T-helper 1 cell treated with Interleukin-12 subunit alpha and Interleukin-12 subunit beta and Interleukin-4 antibody, amounts not matched to agents 30 ng/mL and 1 ng/mL, for 36 hours (primary cell): ENCODE results near the gene TERT. TPM values are rescaled to one million over a fixed set of nuclear protein-coding genes. Genes with fewer than 3 reads are reported as not detected.

Experiments
- intact Hi-C: fragments of 100-400 bp; cut with micrococcal nuclease; formaldehyde crosslinking; loops from one replicate; pipeline ENCODE4 v1.15.1; 2024
- total RNA-seq: library from RNA; stranded (reverse); gene quantifications from 2 replicates; pipeline ENCODE4 v1.2.3, GENCODE V29; 2022

TERT gene
- total RNA-seq, 1 donor from 2014 or later: 3.3 TPM

DNA sequence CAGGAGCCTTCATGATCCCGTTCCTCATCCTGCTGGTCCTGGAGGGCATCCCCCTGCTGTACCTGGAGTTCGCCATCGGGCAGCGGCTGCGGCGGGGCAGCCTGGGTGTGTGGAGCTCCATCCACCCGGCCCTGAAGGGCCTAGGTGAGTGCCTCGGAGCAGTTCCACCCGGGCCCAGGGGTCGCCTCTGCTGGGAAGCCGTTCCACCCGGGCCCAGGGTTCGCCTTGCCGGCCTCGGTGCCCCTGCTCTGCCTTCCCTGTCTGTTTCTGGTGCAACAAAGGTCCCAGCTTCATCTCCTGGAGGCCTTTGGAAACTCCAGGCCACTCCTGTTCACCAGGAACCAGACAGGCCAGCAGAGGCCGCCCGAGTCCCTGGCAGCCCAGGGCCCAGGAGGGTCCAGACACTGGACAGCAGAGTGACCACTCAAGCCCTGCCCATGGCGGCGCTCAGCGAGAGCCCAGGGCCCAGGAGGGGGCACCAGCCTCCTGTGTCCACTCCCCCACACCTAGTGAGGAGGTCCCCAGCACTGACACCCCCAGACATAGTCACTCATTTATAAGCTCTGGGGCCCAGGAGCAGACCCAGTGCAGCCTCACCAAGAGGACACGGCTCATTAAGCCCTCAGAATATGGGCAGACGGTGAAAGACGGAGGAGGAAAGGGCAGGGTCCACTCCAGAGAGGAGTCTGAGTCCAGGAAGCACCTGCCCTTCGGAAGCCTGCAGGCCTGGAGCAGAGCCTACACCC, 86.0 kb downstream of the TERT start:
- intact Hi-C loops: no loop called here

DNA sequence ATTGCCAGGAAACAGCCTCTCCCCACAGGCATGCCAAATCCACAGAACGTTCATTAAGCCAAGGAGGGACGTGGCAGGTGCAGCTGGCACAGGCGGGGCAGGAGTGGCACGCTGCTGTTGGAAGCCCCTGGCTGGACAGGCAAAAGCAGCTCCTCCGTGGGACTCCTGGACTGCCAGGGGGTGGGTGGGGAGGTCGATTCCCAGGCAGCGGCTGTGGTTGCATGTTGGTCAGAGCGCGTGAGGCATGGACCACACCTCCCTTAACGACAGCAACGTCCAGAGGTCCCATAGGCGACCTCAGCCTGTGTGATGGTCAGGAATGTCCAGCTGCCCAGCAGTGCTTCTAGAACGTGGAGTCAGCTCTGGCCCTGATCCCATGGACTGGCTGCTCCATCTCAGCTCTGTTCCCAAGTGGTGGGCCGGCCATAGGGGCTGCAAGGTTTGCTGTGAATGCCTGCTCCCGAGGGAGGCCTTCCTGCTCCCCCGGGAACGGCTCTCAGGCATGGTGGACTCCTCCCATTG, 86.6 kb downstream of the TERT start:
- intact Hi-C loops: no loop called here

DNA sequence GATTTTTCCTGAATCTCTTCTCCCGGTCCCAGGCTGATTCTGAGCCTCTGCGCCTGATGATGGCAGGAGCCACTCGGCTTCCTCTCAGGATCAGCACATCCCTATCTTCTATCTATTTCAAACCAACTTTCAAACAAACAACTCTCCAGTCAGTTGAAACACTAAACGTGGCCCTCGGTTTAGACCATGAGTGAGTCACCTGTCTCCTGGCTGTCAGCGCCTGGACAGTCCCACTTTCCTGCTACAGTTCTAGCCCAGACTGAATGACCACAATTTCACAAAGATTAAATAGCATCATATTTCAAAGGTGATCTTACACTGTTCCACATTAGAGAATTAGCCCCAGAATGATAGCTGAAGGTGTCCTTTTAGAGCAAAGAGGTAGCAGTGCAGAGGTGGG, 87.3 kb downstream of the TERT start:
- intact Hi-C loops: no loop called here

DNA sequence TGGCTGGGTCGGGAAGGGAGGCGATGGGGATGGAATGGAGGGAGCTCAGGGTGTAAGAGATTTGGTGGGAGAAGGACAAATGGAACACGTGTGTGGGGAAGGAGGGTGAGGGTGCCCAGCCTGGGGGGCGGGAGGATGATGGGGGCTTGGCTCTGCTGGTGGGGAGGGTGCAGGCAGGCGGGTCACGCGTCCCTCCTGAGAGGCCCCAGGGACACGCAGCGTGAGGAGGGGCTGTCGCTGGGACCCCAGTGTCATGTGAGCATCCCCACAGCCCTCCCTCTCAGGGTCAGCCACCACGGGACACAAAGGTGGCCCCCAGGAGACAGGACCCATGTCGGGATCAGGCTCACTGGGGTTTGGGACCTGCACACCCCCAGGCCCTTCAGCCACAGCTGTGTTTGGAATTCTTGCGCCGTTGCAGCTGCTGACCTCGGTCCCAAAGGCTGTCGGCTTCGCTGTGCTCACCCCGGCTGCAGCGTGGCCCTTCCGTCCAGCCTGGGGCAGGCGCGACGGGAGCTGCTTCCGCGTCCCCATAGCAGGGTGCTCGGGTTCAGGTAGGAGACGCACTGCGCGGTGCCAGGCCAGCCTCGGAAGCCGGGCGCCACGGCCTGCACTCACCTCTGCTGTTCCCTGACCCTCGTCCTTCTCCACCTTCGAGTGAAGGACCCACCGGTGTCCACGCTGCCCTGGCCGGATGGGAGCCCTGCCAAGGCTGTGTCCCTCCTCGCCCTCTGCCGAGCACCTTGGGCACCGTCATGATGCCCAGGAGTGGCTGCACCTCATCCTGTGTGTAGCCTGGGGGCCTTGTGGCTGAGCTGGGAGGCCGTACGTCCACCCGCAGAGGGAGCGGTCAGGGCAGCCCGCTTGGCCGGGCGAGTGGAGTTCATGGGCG, 88.1 kb downstream of the TERT start:
- intact Hi-C loops: no loop called here

DNA sequence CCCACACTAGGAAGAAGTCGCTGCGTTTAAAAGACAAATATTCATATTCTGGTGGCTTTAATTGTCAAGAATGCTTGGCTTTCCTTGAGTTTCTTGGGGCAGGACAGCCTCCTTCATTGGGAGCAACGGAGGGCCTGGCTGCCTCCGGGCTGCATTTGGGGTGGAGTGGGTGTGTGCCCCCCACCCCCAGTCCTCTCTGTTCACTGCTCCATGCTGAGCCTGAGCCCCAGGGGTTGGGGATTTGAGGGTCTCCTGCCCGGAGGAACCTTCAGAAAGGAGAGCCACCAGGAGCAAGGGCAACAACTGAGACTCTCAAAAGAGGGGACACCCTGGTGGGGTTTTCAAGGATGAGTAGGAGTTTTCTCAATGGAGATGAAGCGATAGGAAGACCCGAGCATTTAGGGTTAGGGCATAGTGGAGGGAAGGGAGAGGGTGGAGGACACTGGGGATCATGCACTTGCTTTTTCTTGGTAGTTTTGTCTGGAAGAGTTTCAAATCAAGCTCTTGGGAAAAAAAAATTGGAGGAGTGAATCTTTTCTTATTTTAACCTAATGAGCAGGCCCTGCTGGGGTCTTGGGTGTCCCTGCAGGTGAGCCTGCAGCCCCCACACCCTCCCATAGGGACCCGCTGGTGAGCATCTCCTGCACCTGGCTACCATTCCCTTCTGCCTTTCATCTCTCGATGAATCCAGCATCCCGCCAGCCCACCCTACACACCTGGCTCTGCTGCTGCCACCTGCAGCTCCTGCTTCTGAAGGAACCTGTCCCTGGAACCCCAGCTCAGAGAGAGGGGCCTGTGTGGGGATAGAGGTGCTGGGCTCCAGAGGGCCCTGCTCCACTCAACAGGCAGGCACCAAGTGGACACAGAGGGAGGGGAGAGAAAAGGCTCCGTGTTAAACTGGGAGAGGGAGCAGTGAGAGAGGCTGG, 89.3 kb downstream of the TERT start:
- intact Hi-C loops: no loop called here

DNA sequence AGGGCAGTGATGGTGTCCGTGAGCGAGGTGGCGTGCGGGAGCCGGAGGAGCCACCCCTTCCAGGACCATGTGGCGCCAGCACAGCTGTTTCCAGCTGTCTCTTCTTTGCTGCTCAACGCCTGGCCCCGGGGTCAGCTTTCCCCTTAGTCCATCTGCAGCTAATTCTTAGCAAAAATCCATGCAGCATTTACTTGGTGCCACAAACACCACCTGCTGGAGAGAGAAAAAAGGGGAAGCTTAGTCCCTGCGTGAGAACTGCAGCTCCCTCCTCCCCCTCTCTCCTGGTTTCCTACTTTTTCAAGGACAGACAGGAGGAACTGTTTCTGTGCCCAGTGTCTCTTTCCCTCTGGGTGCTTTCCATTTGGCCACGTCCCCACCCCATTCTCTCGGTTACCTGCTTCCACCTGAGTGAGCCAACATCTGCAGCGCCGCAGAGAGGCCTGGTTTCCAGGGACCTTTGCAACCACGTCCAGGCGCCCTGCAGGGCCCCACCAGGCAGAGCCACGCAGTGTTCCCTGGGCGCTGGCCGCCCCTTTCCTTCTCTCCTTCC, 90.1 kb downstream of the TERT start:
- intact Hi-C loops: no loop called here

DNA sequence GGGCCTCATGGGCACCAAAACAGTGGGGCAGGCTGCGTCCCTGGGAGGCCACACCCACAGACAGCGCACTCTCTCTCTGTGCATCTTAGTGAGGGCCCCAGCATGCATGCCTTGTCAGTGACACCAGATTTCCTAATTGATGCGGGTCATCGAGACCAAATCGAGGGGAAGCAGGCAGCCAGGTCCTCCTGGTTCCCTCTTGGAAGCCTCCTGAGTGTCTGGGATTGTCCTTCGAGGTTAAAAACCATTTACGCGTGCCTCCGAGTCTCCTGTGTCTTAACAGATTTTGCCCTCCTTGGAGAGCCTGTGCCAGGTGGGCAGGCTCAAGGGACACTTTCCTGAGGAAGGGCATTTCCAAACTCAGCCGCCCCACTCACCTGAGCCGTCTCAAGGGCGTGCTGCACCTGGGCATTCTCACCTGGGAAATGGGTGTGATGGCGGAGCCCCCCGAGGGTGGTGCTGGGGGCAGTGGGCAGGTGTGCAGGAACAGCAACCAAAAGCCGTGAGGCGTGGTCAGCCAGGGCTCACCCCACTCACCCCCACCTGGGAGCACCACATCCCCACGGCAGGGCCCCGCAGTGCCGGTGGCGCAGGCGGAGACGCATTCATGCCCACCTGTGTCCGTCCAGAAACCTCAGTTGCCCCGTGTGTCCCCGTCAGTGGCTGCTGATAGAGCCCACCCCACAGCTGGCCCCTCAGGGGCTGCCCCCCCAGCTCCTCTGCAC, 90.7 kb downstream of the TERT start:
- intact Hi-C loops: no loop called here

DNA sequence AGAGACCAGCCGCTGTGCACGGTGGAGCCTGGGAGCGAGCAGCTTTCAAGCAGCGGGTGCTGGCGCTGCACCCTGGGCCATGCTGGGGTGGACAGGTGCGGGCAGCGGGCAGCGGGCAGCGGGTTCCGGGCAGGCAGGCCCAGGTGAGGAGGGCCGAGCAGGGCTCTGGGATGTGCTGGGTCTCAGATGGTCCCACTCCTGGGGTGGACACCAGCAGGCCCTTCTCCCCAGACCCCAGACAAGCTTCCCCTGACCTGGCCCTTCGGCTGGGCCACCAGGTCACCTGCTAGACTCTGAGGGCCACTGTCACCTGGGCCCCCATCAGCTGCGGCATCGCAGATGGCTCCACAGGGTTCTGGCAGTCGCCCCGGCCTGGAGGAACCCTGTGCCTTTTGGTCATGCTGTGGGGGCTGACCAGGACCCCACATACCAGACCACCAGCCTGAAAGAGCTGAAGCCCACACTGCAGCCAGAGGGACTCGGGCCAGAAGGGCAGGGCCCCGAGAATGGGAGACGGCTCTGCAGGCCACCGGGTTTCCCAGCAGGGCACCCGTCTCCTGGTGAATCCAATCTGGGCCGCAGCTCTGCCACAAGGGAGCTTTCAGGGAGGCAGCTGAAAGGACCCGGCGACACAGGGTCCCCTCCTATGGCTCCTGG, 91.4 kb downstream of the TERT start:
- intact Hi-C loops: no loop called here

Other genes starting within 250 kb of the TERT start
- 76.7 and 76.9 TPM in 2 replicates for gene SLC12A7, start 183.0 kb downstream of the TERT start, total RNA-seq
- not detected in 2 replicates for gene SLC6A19, start 93.5 kb downstream of the TERT start, total RNA-seq
- not detected in 2 replicates for gene SLC6A18, start 69.7 kb downstream of the TERT start, total RNA-seq
- gene CLPTM1L, start 50.0 kb upstream of the TERT start, total RNA-seq: 119 and 123 TPM in 2 replicates
- not detected in 2 replicates for gene SLC6A3, start 150.4 kb upstream of the TERT start, total RNA-seq
- 74.2 and 74.8 TPM in 2 replicates for gene LPCAT1, start 228.9 kb upstream of the TERT start, total RNA-seq